ENCODE measurements around the gene KIAA0319L. TPM values are rescaled to one million over a fixed set of nuclear protein-coding genes. Genes with fewer than 3 reads are reported as not detected.

The KIAA0319L gene
- total RNA-seq, 1 experiment from 2014 or later = 20.9 TPM

DNA sequence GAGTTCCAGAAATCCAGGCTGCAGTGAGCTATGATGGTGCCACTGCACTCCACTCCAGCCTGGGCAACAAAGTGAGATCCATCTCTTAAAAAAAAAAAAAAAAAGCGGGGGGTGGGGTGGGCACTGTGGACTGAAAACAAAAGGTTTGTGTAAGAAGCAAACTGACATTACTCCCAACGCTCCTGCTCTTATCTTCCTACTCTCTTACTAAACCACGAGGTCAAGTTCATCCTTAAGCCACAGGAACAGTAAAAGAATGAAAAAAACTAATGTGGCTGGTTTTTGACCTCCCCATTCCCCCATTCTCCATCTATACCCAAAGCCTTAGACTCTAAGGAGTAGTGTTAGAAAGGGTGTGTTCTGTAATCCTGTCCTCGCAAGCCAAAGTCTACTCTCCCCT is 46.7 kb upstream of the KIAA0319L start:
- no peak overlapping the region for H3K4me3 ChIP-seq (ENCODE audit: low read length)
- peaks cover 80% of the 10 kb centered on the region for H3K36me3 ChIP-seq (ENCODE audit: low read depth, low read length)
- peaks cover 38% of the 10 kb centered on the region for H3K79me2 ChIP-seq (ENCODE audit: low read length)
- POLR2A ChIA-PET (ENCODE audit: unreplicated experiment) = no interaction called here
- no peak overlapping the region for H2AFZ ChIP-seq (ENCODE audit: low read length)
- TF ChIP-seq EZH2 (IDR thresholded peaks at IDR 0.05; ENCODE audit: low read length, unreplicated experiment) (no peak), EZH2phosphoT487 (IDR thresholded peaks at IDR 0.05; ENCODE audit: borderline replicate concordance, low read length) (no peak)
- TF ChIP-seq, protein P1, sequence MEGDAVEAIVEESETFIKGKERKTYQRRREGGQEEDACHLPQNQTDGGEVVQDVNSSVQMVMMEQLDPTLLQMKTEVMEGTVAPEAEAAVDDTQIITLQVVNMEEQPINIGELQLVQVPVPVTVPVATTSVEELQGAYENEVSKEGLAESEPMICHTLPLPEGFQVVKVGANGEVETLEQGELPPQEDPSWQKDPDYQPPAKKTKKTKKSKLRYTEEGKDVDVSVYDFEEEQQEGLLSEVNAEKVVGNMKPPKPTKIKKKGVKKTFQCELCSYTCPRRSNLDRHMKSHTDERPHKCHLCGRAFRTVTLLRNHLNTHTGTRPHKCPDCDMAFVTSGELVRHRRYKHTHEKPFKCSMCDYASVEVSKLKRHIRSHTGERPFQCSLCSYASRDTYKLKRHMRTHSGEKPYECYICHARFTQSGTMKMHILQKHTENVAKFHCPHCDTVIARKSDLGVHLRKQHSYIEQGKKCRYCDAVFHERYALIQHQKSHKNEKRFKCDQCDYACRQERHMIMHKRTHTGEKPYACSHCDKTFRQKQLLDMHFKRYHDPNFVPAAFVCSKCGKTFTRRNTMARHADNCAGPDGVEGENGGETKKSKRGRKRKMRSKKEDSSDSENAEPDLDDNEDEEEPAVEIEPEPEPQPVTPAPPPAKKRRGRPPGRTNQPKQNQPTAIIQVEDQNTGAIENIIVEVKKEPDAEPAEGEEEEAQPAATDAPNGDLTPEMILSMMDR (conservative IDR thresholded peaks at IDR 0.05; ENCODE audit: low read depth, low read length) = no peak
- peaks cover 14% of the 10 kb centered on the region for H4K20me1 ChIP-seq (ENCODE audit: low read length)
- DNase-seq (no peak), ATAC-seq (no peak)
- intact Hi-C loops (cut with micrococcal nuclease) = no loop called here
- H3K9ac ChIP-seq (ENCODE audit: low read length) = no peak overlapping the region
- no peak overlapping the region for H3K4me2 ChIP-seq (ENCODE audit: low read length)
- no peaks in the 10 kb centered on the region for H3K27me3 ChIP-seq (ENCODE audit: low read length)
- H3K27ac ChIP-seq (ENCODE audit: low read length) = no peak overlapping the region
- CTCF ChIA-PET = no interaction called here
- H3K9me2 ChIP-seq (replicated peaks; ENCODE audit: low read length) = no peaks in the 10 kb centered on the region
- no TSS peak for BruUV-seq (replicated peaks)
- no peaks in the 10 kb centered on the region for H3F3A ChIP-seq (ENCODE audit: low read length, unreplicated experiment)
- H3K4me1 ChIP-seq (ENCODE audit: insufficient read depth, low read length) = no peaks in the 10 kb centered on the region
- no peaks in the 10 kb centered on the region for H3K9me3 ChIP-seq (ENCODE audit: low read length)

DNA sequence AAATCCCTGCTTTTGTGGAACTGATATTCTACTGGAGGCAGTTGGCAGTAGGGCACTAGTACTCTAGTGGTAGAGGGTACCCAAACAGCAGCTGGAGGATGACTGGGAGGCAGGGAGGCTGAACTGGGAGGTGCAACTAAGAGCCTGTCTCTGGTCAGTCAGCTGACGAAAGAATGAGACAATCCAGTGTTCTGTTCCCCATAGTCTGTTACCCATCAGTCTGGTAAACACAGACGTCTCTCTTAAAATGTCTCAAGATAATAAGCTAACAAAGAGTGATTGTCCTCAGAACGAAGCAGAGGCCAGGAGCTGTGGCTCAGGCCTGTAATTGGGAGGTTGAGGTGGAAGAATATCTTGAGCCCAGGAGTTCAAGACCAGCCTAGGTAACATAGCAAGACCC is 46.3 kb upstream of the KIAA0319L start:
- DNase-seq (no peak), ATAC-seq (no peak)
- no peak overlapping the region for H3K9ac ChIP-seq (ENCODE audit: low read length)
- peaks cover 14% of the 10 kb centered on the region for H4K20me1 ChIP-seq (ENCODE audit: low read length)
- no peaks in the 10 kb centered on the region for H3K9me3 ChIP-seq (ENCODE audit: low read length)
- H2AFZ ChIP-seq (ENCODE audit: low read length) = no peak overlapping the region
- H3K4me1 ChIP-seq (ENCODE audit: insufficient read depth, low read length) = no peaks in the 10 kb centered on the region
- intact Hi-C loops (cut with micrococcal nuclease) = no loop called here
- CTCF ChIA-PET = no interaction called here
- no TSS peak for BruUV-seq (replicated peaks)
- POLR2A ChIA-PET (ENCODE audit: unreplicated experiment) = no interaction called here
- TF ChIP-seq, protein P1 (conservative IDR thresholded peaks at IDR 0.05; ENCODE audit: low read depth, low read length) = no peak
- no peak for TF ChIP-seq EZH2phosphoT487 (IDR thresholded peaks at IDR 0.05; ENCODE audit: borderline replicate concordance, low read length)
- no peak for TF ChIP-seq EZH2 (IDR thresholded peaks at IDR 0.05; ENCODE audit: low read length, unreplicated experiment)
- H3K36me3 ChIP-seq (ENCODE audit: low read depth, low read length) = peaks cover 76% of the 10 kb centered on the region
- H3K27ac ChIP-seq (ENCODE audit: low read length) = no peak overlapping the region
- peaks cover 33% of the 10 kb centered on the region for H3K79me2 ChIP-seq (ENCODE audit: low read length)
- no peaks in the 10 kb centered on the region for H3K27me3 ChIP-seq (ENCODE audit: low read length)
- H3K9me2 ChIP-seq (replicated peaks; ENCODE audit: low read length) = no peaks in the 10 kb centered on the region
- H3K4me2 ChIP-seq (ENCODE audit: low read length) = no peak overlapping the region
- no peaks in the 10 kb centered on the region for H3F3A ChIP-seq (ENCODE audit: low read length, unreplicated experiment)
- H3K4me3 ChIP-seq (ENCODE audit: low read length) = no peak overlapping the region

DNA sequence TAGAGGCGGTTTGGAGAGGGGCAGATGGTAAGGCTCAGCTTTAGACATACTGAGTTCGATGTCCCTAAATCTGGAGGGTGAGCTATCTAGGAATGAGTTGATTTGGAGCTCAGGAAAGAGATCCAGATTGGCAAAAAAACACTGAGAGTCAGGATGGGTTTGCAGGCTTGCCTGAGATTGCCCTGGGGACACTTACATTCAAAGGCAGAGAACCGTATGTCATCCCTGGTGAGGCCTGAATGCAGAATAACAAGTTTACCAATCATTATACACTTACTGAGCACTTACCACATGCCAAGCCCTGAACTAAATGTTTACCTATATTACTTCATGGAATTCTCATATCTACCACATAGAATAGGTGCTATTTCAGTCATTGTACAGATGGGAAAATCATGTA is 43.4 kb upstream of the KIAA0319L start:
- Histone ChIP-seq H3K36me3 (ENCODE audit: low read depth, low read length) (peaks cover 58% of the 10 kb centered on the region), H3K4me1 (ENCODE audit: insufficient read depth, low read length) (no peaks in the 10 kb centered on the region), H4K20me1 (ENCODE audit: low read length) (no peaks in the 10 kb centered on the region), H3K9me2 (replicated peaks; ENCODE audit: low read length) (no peaks in the 10 kb centered on the region), H3K79me2 (ENCODE audit: low read length) (peaks cover 6% of the 10 kb centered on the region; the same call in 1 of the 2 replicates), H3F3A (ENCODE audit: low read length, unreplicated experiment) (no peaks in the 10 kb centered on the region), H3K27ac (ENCODE audit: low read length) (no peak overlapping the region), H3K27me3 (ENCODE audit: low read length) (no peaks in the 10 kb centered on the region), H3K4me2 (ENCODE audit: low read length) (no peak overlapping the region), H3K9me3 (ENCODE audit: low read length) (no peaks in the 10 kb centered on the region), H3K9ac (ENCODE audit: low read length) (no peak overlapping the region), H3K4me3 (ENCODE audit: low read length) (no peak overlapping the region), H2AFZ (ENCODE audit: low read length) (no peak overlapping the region)
- POLR2A ChIA-PET (ENCODE audit: unreplicated experiment) = no interaction called here
- DNase-seq = no peak
- no peak for TF ChIP-seq EZH2phosphoT487 (IDR thresholded peaks at IDR 0.05; ENCODE audit: borderline replicate concordance, low read length)
- TF ChIP-seq, protein P1 (conservative IDR thresholded peaks at IDR 0.05; ENCODE audit: low read depth, low read length) = no peak
- TF ChIP-seq EZH2 (IDR thresholded peaks at IDR 0.05; ENCODE audit: low read length, unreplicated experiment) = no peak
- BruUV-seq (replicated peaks) = no TSS peak
- CTCF ChIA-PET = no interaction called here
- intact Hi-C loops (cut with micrococcal nuclease) = no loop called here
- no peak for ATAC-seq

All from PC-3 (cell line).